HEK293 (cell line): ENCODE measurements around the gene TMC2.

Experiments
- CTCF ChIP-seq: fragments of 450-650 bp; formaldehyde crosslinking; IDR thresholded peaks from 2 replicates; pipeline ENCODE4 v1.5.1; 2016; ENCODE audit warnings: missing biosample characterization, missing genetic modification characterization
- REPIN1 ChIP-seq: fragments of 450-650 bp; formaldehyde crosslinking; IDR thresholded peaks from 2 replicates; pipeline ENCODE4 v1.5.1; 2017; ENCODE audit warnings: missing biosample characterization, missing genetic modification characterization, low read depth
- TCF7L2 ChIP-seq: IDR thresholded peaks from 2 replicates; pipeline ENCODE4 v1.6.1; 2011; ENCODE audit warnings: low read depth, mild to moderate bottlenecking, inconsistent platforms, low read length, moderate library complexity, borderline replicate concordance
- ZBTB11 ChIP-seq: fragments of 450-650 bp; formaldehyde crosslinking; conservative IDR thresholded peaks from 2 replicates; pipeline ENCODE4 v1.5.1; 2016; ENCODE audit warnings: low read depth, missing biosample characterization, missing genetic modification characterization
- ZBTB48 ChIP-seq: fragments of 450-650 bp; formaldehyde crosslinking; IDR thresholded peaks from 2 replicates; pipeline ENCODE4 v1.5.1; 2016; ENCODE audit warnings: missing biosample characterization, missing genetic modification characterization
- ZNF266 ChIP-seq: fragments of 450-650 bp; formaldehyde crosslinking; IDR thresholded peaks from 2 replicates; pipeline ENCODE4 v1.5.1; 2016; ENCODE audit warnings: missing biosample characterization, missing genetic modification characterization, low read depth
- ZNF354C ChIP-seq: fragments of 450-650 bp; formaldehyde crosslinking; IDR thresholded peaks from 2 replicates; pipeline ENCODE4 v1.5.1; 2016; ENCODE audit warnings: missing biosample characterization, missing genetic modification characterization, low read depth, borderline replicate concordance
- ZNF514 ChIP-seq: fragments of 450-650 bp; formaldehyde crosslinking; IDR thresholded peaks from 2 replicates; pipeline ENCODE4 v1.5.1; 2016; ENCODE audit warnings: missing biosample characterization, missing genetic modification characterization
- ZNF629 ChIP-seq: fragments of 450-650 bp; formaldehyde crosslinking; IDR thresholded peaks from 2 replicates; pipeline ENCODE4 v1.5.1; 2017; ENCODE audit warnings: missing biosample characterization, missing genetic modification characterization
- ZNF654 ChIP-seq: fragments of 450-650 bp; formaldehyde crosslinking; IDR thresholded peaks from 2 replicates; pipeline ENCODE4 v1.5.1; 2016; ENCODE audit warnings: low read depth, missing biosample characterization, missing genetic modification characterization
- ZNF660 ChIP-seq: fragments of 450-650 bp; IDR thresholded peaks from 2 replicates; pipeline ENCODE4 v1.5.1; 2018; ENCODE audit warnings: missing biosample characterization, mild to moderate bottlenecking, missing genetic modification characterization
- ZSCAN23 ChIP-seq: fragments of 450-650 bp; formaldehyde crosslinking; IDR thresholded peaks from 2 replicates; pipeline ENCODE4 v1.5.1; 2016; ENCODE audit warnings: missing biosample characterization, missing genetic modification characterization
- ZSCAN5A ChIP-seq: fragments of 450-650 bp; formaldehyde crosslinking; IDR thresholded peaks from 2 replicates; pipeline ENCODE4 v1.5.1; 2016; ENCODE audit warnings: missing biosample characterization, missing genetic modification characterization

- TF ChIP-seq TCF7L2 (no peak), ZNF514 (tag by site-specific recombination) (no peak), ZNF654 (tag by site-specific recombination) (no peak), ZBTB11 (no peak), ZNF660 (tag by site-specific recombination) (no peak), CTCF (tag by site-specific recombination) (no peak), REPIN1 (tag by site-specific recombination) (no peak), ZNF629 (tag by site-specific recombination) (no peak), ZNF266 (no peak), ZNF354C (tag by site-specific recombination) (no peak), ZBTB48 (no peak), ZSCAN23 (no peak), ZSCAN5A (tag by site-specific recombination) (no peak)
Measured at GRCh38 chr20:2663364-2663886, 127.1 kb downstream of the TMC2 start.
